ENCODE measurements around the gene APOBEC2.

DNA sequence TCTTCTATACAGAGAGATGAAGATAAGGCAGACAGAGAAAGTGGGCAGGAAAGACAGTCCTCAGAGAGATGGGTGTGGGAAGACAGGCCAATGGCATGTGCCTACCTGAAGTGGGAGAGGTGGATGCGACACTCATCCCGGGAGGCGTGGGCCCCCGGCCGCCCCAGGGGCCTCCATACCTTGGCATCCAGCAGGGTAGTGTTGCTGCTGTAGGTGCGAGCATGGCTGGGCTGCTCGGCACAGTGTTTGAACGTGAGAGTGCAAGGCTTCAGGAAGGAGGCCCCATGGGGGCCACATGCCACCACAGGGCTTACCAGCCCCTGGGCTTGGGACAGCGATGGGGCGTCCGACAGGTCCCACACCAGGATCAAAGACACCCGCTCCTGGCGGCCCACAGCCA lies 19.2 kb upstream of the APOBEC2 start:
- no peak for TF ChIP-seq MAX (IDR thresholded peaks at IDR 0.05)
- no peak for TF ChIP-seq TCF12 (IDR thresholded peaks at IDR 0.05; ENCODE audit: low read depth)
- TF ChIP-seq CEBPB (IDR thresholded peaks at IDR 0.05), result no peak
- no peak for TF ChIP-seq TEAD4 (IDR thresholded peaks at IDR 0.05)
- TF ChIP-seq ZBTB7A (IDR thresholded peaks at IDR 0.05; ENCODE audit: low read depth), result no peak
- no peak for TF ChIP-seq EGR1 (IDR thresholded peaks at IDR 0.05)

All from Ishikawa (cell line).